ENCODE measurements around the gene KLHDC8A. TPM values are rescaled to one million over a fixed set of nuclear protein-coding genes. Genes with fewer than 3 reads are reported as not detected.

KLHDC8A gene
- total and polyA plus RNA-seq, 9 of the 15 experiments (the other 6 are each of a cell fraction or from before 2014, with no cell fraction given) = 0.01 to 0.54 (median 0.04) TPM; not detected in 6

DNA sequence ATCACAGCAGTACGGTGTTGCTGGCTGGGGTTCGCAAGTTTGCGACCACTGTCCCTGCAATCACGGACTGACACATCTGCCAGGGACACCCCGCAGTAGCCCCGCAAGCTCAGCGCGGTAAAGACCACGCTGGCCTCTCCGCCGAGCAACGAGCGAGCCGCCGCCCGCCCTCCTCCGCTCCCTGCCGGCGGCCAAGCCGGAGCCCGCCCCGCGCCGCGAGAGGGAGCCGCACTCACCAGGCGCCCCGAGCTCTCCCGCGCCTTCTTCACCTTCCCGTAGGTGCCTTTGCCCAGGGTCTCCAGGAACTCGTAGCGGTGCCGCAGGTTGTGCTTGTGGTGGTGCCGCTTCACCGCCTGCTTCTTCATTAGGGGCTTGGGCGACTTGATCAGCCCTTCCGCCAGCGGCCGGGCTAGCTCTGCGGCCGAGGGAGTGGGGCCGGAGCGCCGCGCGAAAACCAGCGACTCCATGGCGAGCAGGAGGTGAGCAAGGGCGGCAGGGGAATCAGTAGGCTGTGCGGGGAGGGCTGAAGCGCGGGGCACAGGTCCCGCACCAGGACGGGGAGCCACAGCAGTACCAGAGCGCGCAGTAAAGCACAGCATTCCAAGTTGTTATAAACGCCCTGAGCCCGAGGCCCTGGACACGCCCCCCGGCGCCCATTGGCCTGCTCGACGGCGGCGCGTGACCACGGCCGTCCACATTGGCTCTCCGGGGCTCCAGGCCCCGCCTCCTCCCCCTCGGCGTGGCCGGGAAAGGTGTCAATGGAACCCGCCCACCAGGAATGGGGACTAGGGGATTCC lies 35.4 kb downstream of the KLHDC8A start, which contains the start of gene NUAK2 (continued):
- TF ChIP-seq ZNF707 (CRISPR knock-in tag; conservative IDR thresholded peaks at IDR 0.05) (0 out of 2 replicates have a peak, but pooled peaks have one; percentile 43), RBM25 (IDR thresholded peaks at IDR 0.05; ENCODE audit: low read depth, low read length, severe bottlenecking) (peak; percentile 91), ZBTB17 (CRISPR knock-in tag; IDR thresholded peaks at IDR 0.05) (0 out of 2 replicates have a peak, but pooled peaks have one; percentile 21), YBX1 (IDR thresholded peaks at IDR 0.05) (no peak), ZFPM2 (CRISPR knock-in tag; IDR thresholded peaks at IDR 0.05) (no peak), HDAC8 (tag; IDR thresholded peaks at IDR 0.05) (0 out of 2 replicates have a peak, but pooled peaks have one; percentile 64), NR2C2 (CRISPR knock-in tag; IDR thresholded peaks at IDR 0.05) (peak; percentile 80), NR2C2 (tag; IDR thresholded peaks at IDR 0.05) (no peak), HDAC3 (IDR thresholded peaks at IDR 0.05; ENCODE audit: borderline replicate concordance, partially characterized antibody) (no peak), RAD51 (IDR thresholded peaks at IDR 0.05; ENCODE audit: borderline replicate concordance, low read depth) (peak; percentile 81), ZNF586 (CRISPR knock-in tag; conservative IDR thresholded peaks at IDR 0.05) (no peak), L3MBTL2 (IDR thresholded peaks at IDR 0.05) (peak; percentile 98), RAD21 (CRISPR knock-in tag; conservative IDR thresholded peaks at IDR 0.05 in 1 of 2, IDR thresholded peaks at IDR 0.05 in 1 of 2) (peak in 1 of 2 experiments; percentile 40; a peak in 2 of 4 replicates)
- TF ChIP-seq, protein P1, sequence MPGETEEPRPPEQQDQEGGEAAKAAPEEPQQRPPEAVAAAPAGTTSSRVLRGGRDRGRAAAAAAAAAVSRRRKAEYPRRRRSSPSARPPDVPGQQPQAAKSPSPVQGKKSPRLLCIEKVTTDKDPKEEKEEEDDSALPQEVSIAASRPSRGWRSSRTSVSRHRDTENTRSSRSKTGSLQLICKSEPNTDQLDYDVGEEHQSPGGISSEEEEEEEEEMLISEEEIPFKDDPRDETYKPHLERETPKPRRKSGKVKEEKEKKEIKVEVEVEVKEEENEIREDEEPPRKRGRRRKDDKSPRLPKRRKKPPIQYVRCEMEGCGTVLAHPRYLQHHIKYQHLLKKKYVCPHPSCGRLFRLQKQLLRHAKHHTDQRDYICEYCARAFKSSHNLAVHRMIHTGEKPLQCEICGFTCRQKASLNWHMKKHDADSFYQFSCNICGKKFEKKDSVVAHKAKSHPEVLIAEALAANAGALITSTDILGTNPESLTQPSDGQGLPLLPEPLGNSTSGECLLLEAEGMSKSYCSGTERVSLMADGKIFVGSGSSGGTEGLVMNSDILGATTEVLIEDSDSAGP (CRISPR knock-in tag; IDR thresholded peaks at IDR 0.05) = peak; percentile 80; the same call in 1 of the 2 replicates
- TF ChIP-seq, protein P2, sequence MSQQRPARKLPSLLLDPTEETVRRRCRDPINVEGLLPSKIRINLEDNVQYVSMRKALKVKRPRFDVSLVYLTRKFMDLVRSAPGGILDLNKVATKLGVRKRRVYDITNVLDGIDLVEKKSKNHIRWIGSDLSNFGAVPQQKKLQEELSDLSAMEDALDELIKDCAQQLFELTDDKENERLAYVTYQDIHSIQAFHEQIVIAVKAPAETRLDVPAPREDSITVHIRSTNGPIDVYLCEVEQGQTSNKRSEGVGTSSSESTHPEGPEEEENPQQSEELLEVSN (IDR thresholded peaks at IDR 0.05; ENCODE audit: borderline replicate concordance in 1 of 2, extremely low read depth in 1 of 2, insufficient read depth in 1 of 2, insufficient read length in 1 of 2, low read depth in 1 of 2, low read length in 1 of 2, poor library complexity in 1 of 2, severe bottlenecking in 1 of 2) = peak; percentile 86 to 98
- TF ChIP-seq, protein P3, sequence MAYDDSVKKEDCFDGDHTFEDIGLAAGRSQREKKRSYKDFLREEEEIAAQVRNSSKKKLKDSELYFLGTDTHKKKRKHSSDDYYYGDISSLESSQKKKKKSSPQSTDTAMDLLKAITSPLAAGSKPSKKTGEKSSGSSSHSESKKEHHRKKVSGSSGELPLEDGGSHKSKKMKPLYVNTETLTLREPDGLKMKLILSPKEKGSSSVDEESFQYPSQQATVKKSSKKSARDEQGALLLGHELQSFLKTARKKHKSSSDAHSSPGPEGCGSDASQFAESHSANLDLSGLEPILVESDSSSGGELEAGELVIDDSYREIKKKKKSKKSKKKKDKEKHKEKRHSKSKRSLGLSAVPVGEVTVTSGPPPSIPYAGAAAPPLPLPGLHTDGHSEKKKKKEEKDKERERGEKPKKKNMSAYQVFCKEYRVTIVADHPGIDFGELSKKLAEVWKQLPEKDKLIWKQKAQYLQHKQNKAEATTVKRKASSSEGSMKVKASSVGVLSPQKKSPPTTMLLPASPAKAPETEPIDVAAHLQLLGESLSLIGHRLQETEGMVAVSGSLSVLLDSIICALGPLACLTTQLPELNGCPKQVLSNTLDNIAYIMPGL (CRISPR knock-in tag; IDR thresholded peaks at IDR 0.05) = peak; percentile 83
- TF ChIP-seq, protein P4, sequence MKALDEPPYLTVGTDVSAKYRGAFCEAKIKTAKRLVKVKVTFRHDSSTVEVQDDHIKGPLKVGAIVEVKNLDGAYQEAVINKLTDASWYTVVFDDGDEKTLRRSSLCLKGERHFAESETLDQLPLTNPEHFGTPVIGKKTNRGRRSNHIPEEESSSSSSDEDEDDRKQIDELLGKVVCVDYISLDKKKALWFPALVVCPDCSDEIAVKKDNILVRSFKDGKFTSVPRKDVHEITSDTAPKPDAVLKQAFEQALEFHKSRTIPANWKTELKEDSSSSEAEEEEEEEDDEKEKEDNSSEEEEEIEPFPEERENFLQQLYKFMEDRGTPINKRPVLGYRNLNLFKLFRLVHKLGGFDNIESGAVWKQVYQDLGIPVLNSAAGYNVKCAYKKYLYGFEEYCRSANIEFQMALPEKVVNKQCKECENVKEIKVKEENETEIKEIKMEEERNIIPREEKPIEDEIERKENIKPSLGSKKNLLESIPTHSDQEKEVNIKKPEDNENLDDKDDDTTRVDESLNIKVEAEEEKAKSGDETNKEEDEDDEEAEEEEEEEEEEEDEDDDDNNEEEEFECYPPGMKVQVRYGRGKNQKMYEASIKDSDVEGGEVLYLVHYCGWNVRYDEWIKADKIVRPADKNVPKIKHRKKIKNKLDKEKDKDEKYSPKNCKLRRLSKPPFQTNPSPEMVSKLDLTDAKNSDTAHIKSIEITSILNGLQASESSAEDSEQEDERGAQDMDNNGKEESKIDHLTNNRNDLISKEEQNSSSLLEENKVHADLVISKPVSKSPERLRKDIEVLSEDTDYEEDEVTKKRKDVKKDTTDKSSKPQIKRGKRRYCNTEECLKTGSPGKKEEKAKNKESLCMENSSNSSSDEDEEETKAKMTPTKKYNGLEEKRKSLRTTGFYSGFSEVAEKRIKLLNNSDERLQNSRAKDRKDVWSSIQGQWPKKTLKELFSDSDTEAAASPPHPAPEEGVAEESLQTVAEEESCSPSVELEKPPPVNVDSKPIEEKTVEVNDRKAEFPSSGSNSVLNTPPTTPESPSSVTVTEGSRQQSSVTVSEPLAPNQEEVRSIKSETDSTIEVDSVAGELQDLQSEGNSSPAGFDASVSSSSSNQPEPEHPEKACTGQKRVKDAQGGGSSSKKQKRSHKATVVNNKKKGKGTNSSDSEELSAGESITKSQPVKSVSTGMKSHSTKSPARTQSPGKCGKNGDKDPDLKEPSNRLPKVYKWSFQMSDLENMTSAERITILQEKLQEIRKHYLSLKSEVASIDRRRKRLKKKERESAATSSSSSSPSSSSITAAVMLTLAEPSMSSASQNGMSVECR (CRISPR knock-in tag; IDR thresholded peaks at IDR 0.05) = peak; percentile 68
